ENCODE data around the gene OPRM1.

OPRM1 gene

GRCh38 chr6:154243793-154244750 lies 205.0 kb downstream of the OPRM1 start:
- DNase-seq = no peak

GRCh38 chr6:154245506-154245905 lies 206.5 kb downstream of the OPRM1 start:
- no peak for DNase-seq

GRCh38 chr6:154246723-154247118 lies 207.7 kb downstream of the OPRM1 start:
- no peak for DNase-seq

DNA sequence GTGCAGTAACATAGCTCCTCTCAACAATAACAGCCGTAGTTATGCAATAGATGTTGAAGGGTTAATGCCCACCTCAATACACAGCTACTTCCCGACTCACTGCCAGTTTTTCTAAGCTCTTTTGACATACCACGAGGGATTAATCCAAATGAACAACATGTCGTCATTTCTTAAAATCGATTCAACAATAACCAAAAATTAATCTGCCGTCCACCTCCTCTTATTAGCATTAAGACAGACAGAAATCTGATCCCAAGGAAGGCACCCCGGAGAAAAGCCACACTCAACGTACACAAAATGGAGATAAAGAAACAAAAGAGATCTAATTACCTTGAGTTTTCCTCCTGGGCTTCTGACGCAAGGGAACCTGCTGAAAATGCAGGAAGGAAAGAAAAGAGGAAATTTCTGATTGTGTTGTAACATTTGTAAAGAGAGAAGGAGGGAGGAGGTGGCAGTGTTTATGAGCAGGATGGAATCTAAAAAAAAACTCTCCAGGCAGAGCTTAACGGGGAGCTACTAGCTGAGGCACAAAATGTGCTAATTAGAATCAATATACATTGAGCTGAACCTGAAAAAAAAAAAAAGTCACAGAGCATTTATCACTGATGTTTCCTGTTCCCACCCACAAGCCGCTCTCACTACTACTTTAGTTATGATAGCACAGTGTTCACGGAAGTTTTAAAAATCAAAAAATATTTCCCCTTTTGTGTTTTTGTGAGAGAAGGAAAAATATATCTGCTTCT lies 208.2 kb downstream of the OPRM1 start:
- DNase-seq = no peak

- DNase-seq = no peak
Measured at GRCh38 chr6:154249499-154250298, 210.7 kb downstream of the OPRM1 start.

DNA sequence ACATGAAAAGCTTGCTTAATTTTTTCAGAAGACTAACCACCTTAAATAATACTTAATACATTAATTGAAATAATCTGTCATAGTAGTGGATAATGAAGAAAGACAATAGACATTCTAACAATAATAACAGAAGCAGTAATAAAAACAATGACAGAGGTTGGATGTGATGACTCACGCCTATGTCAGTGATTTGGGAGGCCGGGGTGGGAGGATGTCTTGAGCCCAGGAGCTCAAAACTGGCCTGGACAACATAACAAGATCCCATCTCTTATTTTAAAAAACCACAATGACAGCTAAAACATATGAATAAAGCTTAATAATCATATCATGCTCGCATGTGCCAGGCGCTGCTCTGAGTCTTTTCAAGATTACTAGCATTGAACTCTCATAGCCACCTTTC lies 212.1 kb downstream of the OPRM1 start:
- DNase-seq = peak; percentile 13

DNA sequence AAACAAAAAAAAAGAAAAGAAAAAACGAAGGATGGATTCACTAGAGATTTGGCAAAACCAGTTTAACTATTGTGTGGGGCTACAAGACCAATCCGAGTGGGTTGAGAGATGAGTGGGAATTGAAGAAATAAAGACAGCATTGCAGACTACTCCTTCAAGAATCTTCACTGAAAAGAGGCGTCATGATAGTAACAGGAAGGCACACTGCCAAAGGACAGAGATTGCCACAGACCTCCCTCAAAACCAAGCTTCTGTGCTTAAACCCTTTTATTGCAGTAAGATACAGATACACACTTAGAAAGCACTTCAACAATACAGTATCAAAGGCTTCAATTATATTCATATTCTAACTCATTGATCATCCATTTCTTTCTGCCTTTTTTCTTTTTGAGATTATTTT lies 213.6 kb downstream of the OPRM1 start:
- no peak for DNase-seq

GRCh38 chr6:154257067-154257466 lies 218.0 kb downstream of the OPRM1 start:
- DNase-seq = no peak

GRCh38 chr6:154258064-154258757 lies 219.2 kb downstream of the OPRM1 start:
- DNase-seq = no peak

DNA sequence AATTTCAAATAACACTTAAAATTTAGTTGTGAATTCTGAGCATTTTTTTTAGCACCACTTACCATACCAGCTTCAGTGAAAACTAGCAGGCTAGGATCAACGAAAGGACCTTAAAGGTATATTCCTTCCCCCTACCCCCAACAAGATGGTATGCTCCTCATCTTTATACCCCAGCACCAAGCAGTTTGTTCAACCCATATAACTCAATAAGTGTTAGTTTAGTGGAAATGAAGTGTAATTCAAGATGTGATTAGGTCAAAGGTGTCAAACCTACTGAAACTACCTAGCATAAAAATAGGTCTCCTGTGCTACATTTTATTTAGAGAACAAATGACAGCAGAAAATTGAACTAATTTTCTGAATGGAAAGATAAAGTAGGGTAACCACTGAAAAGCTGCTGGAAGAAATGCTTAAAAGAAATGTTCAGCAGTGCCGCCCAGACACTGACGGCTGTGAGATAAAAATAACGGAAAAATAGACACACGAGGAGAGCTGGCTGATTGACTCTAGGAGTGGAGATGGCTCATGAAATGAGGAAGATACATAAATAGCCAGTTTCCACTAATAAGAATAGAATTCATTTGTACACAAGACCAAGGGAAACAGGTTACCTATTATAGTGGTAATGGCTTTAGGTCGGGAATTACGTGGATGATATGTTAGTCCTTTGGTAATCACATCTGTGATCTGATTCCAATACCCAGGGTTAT lies 222.8 kb downstream of the OPRM1 start:
- DNase-seq = no peak

- DNase-seq = no peak
Measured at GRCh38 chr6:154266560-154267099, 227.6 kb downstream of the OPRM1 start.

GRCh38 chr6:154267508-154268106 lies 228.6 kb downstream of the OPRM1 start:
- no peak for DNase-seq

- no peak for DNase-seq
Measured at GRCh38 chr6:154268486-154268885, 229.4 kb downstream of the OPRM1 start.

DNA sequence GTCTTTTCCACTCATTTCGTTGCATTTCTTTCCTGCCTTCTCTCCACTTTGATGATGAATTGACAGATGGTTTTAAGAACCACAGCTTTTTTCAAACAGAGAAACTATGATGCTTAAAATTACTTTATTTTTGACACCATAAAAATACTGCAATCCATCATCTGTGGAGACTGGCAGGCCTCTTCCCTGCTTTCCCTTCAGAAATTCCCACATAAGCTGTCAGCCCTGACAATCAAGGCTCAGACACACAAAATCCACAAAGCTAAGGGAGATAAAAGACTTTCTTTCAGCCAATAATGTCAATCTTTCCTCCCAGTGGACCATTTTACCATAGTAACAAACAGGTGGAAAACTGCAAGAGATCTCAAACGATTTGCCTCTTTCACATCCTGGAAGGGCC lies 235.1 kb downstream of the OPRM1 start:
- DNase-seq = no peak

DNA sequence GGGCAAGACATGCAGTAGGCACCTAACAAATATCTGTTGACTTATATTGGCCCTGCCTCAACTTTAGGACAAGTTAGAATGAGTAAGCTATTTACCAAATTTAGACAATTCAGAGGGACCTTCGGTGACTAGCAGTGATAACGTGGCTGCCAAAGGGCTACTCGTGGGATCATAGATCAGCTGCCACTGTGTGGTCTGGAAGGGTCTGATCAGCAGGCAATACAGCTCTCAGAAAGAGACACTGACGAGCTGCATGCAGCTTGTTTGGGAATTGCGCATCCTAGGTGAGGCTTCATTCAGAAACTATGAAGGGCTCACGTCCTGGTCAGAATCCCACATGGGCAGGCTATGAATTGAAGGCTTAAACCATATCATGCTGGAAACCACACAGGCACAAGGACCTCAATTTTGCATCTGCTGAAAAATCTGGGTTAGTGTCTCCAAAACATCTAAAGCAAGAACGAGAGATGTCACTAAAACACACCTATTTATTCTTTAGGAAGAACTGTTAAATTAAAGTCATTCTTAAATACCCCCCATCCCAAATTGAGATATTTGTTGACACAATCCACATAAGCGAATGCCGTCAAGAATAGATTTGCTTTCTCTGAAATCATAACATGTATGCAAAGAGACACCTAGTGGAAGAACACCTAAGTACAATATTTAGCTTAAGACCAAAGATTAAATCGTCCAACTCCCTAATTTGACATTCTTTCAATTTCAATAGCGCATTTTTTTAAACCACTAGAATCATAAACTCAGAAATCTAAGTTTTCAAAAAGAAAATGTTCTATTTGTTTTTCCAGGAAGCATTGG lies 238.0 kb downstream of the OPRM1 start:
- DNase-seq = peak; percentile 25

DNA sequence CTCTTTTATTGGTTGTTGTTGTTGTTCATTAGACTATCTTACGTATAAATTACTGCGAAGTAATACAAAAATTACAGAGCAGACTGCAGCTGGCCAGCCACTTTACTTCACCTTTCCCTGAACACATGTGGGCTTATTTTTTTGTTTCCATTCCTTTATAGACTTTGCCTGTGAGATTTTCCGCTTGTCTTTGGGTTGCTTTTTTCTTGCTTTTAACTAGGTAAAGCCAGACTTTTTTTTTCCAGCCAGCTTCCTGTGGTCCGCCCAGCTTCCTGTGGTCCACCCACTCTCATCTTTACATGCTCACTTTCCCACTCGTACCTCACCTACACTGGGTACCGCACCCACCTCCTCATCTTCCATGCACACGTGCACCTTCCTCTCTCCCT lies 238.6 kb downstream of the OPRM1 start:
- DNase-seq = no peak

GRCh38 chr6:154280521-154280920 lies 241.5 kb downstream of the OPRM1 start:
- DNase-seq = no peak

DNA sequence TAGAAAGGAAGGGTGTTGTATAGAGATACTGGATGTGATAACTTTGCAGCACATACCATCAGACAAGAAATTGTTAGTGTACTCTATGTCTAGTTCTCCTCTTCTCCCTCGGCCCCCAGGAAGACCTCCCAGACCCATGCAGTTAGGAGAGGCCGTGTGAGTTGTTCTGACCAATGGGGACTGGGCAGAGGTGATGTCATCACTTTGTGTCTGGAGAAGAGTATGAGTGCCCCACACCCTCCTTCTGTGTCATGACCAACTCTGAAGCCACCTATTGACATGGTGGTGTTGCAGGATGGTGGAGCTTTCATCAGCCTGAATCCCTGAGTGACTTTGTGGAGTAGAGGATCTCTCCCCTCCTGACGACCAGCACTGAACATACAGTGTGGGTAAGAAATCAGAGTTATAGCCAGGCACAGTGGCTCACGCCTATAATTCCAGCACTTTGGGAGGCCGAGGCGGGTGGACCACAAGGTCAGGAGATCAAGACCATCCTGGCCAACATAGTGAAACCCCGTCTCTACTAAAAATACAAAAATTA lies 245.3 kb downstream of the OPRM1 start:
- DNase-seq = no peak

DNA sequence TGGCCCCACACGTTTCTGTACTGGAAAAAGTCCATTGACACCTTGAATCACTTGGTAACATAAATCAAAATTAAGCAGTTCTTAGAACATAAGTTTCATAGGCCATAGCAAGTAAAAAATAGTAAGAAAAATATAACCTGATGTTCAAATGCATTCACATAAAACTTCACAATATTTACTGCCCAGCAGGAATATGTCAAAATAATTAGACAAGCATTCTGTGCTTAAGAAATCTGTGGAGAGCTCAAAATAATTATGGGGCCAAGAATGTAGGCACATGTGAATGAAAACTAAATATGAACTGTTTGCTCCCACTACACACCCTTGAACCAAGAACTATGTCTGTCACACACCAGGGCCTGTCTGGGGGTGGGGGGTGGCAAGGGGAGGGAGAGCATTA lies 246.8 kb downstream of the OPRM1 start:
- DNase-seq = no peak

Data from EL (cell line).